ENCODE measurements around the gene L3MBTL3. TPM values are rescaled to one million over a fixed set of nuclear protein-coding genes. Genes with fewer than 3 reads are reported as not detected.

L3MBTL3 gene
- total RNA-seq, 1 experiment from 2014 or later, result 3.2 TPM

DNA sequence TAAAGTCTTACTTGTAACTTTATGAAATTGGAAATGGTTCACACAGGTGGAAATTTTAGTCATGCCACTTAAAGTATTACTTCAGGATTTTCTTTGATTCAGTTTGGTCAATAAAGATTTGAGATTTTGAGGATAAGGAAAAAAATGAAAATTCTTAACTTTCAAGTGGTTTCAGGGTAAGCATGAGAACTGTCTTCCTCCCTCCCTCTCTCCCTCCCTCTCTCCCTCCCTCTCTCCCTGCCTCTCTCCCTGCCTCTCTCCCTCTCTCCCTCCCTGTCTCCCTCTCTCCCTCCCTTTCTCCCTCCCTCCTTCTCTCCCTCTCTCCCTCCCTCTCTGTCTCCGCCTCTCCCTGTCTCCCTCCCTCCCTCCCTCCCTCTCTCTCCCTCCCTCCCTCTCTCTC, 36.9 kb downstream of the L3MBTL3 start:
- in situ Hi-C loops (cut with HindIII; ENCODE audit: low pct_unique_long_range_greater_than_20kb, low sequenced_read_pairs), result no loop called here
- DNase-seq (ENCODE audit: low read depth), result no peak

DNA sequence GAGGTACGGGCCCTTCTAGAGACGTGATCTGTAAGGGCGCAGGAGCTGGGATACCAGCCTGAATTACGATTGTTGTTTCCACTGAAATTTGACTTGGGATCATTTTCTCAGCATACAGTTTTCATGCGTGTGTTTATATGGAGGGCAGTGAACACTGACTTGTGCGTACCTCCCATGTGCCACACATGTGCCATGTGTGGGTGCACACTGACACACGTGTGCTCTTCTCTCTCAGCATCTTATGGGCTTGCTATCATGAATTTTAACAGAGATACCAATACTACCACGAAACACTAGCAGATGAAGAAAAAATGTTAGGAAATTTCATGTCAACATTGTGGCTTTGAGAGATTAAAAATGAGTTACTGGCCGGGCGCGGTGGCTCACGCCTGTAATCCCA, 39.1 kb downstream of the L3MBTL3 start:
- in situ Hi-C loops (cut with HindIII; ENCODE audit: low pct_unique_long_range_greater_than_20kb, low sequenced_read_pairs), result no loop called here
- DNase-seq (ENCODE audit: low read depth), result no peak

DNA sequence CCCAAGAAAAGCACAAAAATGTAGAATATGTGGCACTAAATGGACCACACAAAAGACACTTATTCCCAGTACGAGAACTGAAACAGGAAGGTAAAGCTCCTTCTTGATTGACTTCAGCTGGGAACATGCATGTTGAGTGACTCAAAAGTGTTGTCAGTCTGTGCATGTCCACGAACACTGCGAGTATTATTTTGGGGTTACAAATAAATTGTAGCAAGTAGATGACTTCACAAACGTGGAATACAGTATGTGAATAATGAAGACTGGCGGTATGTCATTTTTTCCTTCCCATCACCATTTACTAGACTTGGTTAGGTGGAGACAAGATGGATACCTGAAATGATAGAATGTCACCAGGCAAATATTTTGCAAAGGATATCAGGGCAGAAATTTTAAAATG, 45.4 kb downstream of the L3MBTL3 start:
- in situ Hi-C loops (cut with HindIII; ENCODE audit: low pct_unique_long_range_greater_than_20kb, low sequenced_read_pairs), result no loop called here

DNA sequence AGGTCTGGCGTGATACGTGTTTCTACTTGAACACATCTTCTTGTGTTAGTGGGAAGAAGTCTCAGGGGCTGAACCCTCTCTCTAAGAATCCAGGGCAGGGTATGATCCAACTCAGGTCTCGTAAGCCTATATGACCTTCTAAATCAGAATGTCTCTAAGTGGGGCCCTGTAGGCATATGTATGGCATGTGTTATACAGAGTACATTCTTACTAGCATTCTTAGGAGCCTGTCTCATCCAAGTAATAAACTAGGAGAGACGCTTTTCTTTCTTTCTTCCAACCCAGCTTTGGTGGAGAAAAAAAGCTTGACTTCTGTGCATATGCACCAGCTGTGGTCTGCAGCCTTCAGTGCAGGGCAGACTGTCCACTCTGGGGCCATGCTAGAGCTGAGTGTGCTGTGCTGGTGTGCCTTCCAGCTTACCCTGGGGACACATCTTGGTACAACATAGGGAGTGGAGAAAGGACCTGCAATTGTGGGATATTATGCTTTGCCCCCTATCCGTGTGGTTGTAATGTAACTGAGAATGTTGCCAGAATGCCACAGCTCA, 47.3 kb downstream of the L3MBTL3 start:
- in situ Hi-C loops (cut with HindIII; ENCODE audit: low pct_unique_long_range_greater_than_20kb, low sequenced_read_pairs), result no loop called here

More for the DNA sequence above, 45.4 kb downstream of the L3MBTL3 start:
- DNase-seq (ENCODE audit: low read depth), result no peak

DNA sequence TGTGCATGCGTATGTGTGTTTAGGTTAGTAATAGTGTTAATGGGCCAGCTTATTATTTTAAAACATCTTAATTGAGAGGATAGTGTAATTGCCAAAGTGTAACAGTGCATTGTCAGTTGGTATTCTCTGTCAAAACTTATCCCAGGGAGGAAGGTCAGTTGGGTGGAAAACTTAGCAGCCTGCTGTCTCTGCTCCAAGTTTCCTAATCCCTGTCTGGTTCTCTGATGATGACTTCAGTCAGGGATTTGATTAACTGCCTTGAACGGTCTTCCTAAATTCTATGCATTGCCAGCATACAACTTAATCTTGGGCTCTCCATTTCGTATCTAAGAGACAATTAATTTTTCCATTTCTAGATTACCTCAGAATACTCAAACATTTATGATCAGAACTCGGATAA, 51.1 kb downstream of the L3MBTL3 start:
- DNase-seq (ENCODE audit: low read depth), result no peak
- in situ Hi-C loops (cut with HindIII; ENCODE audit: low pct_unique_long_range_greater_than_20kb, low sequenced_read_pairs), result no loop called here

More for the DNA sequence above, 47.3 kb downstream of the L3MBTL3 start:
- DNase-seq (ENCODE audit: low read depth), result no peak

DNA sequence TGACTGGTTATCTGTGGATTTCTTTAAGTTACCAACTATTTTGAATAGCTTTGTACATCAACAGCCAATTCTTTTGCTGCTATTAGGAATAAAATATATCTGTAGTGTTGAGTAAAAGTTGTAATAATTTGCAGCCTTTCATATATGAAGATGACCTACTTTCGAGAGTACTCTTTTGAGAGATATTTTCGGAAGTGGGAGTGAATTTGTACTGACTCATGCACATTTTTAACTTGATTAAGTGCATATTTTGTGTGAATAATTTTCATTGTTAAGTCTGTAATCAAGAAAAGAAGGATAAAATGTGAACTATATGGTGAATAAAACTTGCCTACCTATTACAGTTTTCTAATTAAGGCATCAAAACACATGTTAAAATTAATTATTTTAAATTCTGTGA, 51.9 kb downstream of the L3MBTL3 start:
- no peak for DNase-seq (ENCODE audit: low read depth)
- in situ Hi-C loops (cut with HindIII; ENCODE audit: low pct_unique_long_range_greater_than_20kb, low sequenced_read_pairs), result no loop called here

DNA sequence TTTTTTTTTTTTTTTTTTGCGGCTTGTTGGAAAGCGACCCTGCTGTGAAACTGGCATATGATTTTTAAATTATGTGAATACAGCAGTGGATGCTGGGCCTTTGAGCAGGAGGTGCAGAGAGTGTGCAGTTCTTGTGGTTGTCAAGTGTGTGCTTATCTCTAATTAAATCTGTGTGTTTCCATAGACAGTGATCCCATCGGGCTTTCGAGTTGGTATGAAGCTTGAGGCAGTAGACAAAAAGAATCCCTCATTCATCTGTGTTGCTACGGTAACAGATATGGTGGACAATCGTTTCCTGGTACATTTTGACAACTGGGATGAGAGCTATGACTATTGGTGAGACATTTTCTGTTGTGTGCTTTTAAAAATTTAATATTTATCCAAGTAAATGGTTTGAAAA, 52.4 kb downstream of the L3MBTL3 start:
- in situ Hi-C loops (cut with HindIII; ENCODE audit: low pct_unique_long_range_greater_than_20kb, low sequenced_read_pairs), result no loop called here
- no peak for DNase-seq (ENCODE audit: low read depth)

DNA sequence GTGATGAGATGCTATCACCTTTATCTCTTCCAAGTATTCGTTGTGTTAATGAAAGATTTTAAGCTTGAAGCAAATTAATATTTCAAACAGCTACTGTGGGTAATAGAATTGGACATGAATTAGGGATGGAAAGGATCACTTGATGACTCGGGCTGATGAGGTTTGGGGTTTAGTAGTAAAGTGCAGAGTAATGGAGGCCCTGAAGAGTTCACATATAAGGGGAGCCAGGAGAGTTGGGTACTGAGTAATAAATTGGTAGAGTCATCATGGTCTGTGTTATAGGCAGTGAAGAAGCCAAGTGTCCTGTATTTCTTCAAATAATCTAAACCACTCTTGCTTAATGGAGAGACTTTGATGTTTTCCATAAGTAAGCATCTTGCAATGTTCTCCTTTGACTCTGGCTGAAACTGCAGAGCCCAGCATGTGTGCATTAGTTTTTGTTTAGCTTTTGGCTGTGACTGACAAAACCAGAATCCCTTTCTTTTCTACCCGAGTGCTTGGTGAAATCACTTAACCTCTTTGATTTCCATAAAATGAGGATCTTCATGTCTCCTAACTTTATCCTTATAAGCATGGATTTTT, 57.6 kb downstream of the L3MBTL3 start:
- no peak for DNase-seq (ENCODE audit: low read depth)
- in situ Hi-C loops (cut with HindIII; ENCODE audit: low pct_unique_long_range_greater_than_20kb, low sequenced_read_pairs), result no loop called here

DNA sequence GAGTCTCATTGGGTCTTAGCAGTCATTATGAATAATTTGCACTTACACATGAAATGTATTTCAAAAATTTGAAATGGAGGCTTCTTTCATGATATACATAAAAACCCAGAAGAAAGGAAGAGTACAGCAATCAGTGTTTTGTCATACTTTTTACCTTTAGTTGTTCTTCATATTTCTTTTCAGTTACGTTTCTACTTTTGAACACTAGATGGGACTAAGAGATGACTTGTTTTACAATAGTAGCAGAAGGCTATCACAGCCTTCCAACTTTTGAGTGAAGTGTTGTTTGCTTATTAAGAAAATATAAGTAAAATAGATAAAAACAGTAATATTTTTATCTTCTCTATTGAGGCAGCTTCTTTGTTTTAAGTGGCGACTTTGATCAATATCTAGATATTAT, 58.1 kb downstream of the L3MBTL3 start:
- in situ Hi-C loops (cut with HindIII; ENCODE audit: low pct_unique_long_range_greater_than_20kb, low sequenced_read_pairs), result no loop called here
- DNase-seq (ENCODE audit: low read depth), result no peak

DNA sequence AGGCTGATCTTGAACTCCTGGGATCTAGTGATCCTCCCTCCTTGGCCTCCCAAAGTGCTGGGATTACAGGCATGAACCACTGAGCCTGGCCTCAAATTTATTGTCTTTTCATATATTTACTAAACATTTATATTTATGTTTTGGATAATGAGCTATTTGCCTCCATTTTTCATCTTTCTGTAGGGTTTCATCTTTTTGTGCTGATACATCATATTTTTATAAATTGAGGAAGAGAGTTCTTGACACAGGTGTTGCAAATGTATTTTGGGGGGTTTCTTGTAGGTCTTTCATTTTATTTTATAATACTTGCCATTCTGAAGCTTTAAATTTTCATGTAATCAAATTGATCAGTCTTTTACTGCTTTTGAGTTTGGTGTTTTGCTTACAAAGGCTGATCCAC, 72.4 kb downstream of the L3MBTL3 start:
- no peak for DNase-seq (ENCODE audit: low read depth)
- in situ Hi-C loops (cut with HindIII; ENCODE audit: low pct_unique_long_range_greater_than_20kb, low sequenced_read_pairs), result no loop called here

DNA sequence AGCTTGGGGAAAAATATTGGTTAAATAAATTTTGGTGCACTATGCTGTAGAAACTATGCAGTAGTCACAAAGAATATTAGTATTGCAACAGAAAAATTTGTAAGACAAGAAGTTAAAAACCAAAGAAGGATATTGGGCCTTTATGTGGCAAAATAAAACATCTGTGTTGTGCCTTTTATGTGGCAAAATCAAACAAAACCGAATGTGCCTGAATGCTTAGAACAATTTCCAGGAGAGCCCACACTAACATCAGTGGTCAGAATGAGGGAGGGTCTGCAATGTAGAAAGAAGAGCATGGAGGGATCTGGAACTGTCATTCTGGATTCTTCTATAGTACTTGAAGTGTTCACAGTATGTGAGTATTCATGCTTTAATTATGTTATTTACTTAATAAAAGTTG, 75.2 kb downstream of the L3MBTL3 start:
- in situ Hi-C loops (cut with HindIII; ENCODE audit: low pct_unique_long_range_greater_than_20kb, low sequenced_read_pairs), result no loop called here
- DNase-seq (ENCODE audit: low read depth), result no peak

DNA sequence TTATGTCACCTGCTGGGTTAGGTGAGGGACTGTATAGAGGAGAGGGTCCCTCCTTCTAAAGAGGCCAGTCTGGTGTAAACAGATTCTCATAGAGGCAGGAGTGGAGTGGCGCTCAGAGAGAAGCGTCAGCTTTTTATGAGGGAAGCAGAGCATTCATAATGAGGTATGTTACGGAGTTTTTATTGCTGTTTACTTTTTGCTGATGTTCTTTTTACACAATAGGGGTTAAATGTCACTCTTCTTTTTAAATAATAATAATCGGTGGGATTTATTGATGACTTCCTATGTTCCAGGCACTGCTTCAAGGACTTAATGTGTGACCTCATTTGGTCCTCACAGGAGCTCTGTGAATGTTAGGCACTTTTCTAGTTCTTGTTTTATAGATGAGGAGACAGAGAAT, 79.9 kb downstream of the L3MBTL3 start:
- DNase-seq (ENCODE audit: low read depth), result no peak

DNA sequence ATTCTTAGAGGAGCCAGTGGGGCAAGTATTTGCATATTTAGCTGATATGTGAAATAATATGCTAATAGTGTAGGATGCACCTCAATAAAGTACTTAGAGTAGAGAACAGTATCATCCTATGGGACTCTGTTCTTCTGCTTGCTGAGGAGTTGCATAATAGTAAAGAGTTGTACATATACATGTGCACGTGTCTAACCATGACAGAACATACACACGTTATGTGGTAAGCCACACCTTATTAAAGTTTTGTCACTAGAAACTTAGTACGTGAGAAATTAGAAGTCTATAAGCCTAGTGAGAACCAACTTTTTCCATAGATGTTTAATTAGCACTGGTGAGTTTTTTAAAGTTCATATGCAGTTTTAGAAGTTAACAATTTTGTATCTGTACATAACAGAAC, 80.7 kb downstream of the L3MBTL3 start:
- no peak for DNase-seq (ENCODE audit: low read depth)
- in situ Hi-C loops (cut with HindIII; ENCODE audit: low pct_unique_long_range_greater_than_20kb, low sequenced_read_pairs), result no loop called here

More for the DNA sequence above, 79.9 kb downstream of the L3MBTL3 start:
- in situ Hi-C loops (cut with HindIII; ENCODE audit: low pct_unique_long_range_greater_than_20kb, low sequenced_read_pairs), result no loop called here

DNA sequence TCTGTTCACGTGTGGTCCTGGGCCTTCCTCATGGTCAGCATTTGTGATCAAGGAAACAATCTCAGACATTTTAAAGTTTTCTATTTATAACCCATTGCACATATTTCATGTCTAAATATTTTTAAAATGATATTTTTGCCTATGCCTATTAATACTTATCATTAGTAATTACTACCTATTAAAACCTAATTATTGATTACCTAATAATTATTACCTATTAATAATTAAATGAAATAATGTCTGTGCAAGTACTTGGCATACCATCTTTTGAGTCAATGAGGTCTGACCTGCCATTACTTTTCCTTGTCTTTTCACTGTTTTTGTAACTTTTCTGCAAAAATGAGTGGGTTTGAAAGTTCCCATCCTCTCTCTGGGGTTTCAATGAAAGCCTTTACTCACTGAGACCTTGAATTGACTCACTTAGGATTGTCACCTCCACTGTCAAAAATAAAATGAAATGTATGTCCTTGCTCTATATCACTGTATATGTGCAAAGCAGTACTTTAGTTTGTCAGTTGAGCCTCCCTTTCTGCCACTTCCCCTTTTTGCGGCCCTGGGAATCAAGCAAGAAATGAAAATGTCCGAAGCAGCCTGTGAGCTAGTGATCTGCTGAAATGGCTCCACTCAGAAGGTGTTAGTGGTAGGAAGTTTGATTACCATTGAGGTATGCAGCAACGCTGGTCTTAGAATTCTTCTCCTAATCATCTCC, 87.8 kb downstream of the L3MBTL3 start:
- in situ Hi-C loops (cut with HindIII; ENCODE audit: low pct_unique_long_range_greater_than_20kb, low sequenced_read_pairs), result no loop called here
- no peak for DNase-seq (ENCODE audit: low read depth)

DNA sequence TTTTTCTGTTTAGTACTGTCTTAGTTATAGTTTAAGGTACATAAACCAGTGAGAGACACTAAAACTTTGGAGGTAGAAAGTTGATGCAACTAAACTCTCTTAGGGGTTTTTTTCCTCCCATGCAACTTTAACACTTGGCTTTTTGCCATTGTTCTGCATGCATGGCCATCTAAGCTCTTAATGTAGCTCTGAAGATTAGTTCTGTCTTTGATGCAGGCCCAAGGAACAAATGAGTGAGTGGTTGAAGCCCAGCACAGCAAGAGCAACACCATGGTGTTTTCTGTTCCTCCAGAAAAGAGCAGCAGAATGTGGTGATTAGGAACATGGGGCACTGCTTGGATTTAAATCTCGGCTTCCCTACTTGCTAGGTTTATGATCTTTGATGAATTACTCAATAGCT, 89.3 kb downstream of the L3MBTL3 start:
- in situ Hi-C loops (cut with HindIII; ENCODE audit: low pct_unique_long_range_greater_than_20kb, low sequenced_read_pairs), result no loop called here
- DNase-seq (ENCODE audit: low read depth), result no peak

DNA sequence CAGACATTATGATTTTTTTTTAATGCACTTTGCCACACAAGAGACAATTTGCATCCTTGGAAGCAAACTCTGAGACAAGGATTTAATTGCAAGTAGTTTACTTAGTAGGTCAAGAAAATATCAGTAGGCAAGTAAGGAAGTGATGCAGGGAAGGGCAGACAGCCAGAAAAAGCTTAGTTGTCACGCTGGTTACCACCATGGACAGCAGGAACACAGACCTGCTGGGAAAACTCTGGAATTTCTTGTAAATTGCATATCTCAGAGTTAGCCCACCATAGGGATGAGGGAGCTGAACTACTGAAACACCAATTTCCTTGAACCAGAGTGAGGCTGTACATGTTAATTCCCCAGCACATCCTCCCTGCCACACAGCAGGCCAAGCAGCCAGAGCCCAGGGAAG, 92.7 kb downstream of the L3MBTL3 start:
- DNase-seq (ENCODE audit: low read depth), result no peak
- in situ Hi-C loops (cut with HindIII; ENCODE audit: low pct_unique_long_range_greater_than_20kb, low sequenced_read_pairs), result no loop called here

DNA sequence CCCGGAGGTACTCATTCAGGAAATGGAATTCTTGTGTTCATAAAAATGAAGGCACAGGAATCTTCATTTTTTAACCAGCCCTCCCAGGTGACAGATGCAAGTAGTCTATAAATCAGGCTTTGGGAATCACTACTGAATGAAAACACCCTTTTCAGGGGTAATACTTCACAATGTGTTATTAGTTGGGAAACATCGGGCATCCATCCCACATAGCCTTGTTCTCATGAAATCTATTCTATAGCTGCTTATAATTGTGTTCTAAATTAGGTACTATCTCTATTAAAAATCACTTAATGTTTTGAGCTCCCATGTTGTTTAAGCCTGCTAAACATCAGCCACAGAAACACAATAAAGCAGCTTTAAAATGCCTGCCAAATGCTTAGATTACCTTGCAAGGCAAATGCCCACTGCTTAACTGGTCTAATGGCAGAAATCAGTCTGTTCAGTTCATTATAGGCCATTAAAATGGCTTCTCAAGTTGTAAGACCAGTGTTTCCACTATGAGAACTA, 94.9 kb downstream of the L3MBTL3 start:
- in situ Hi-C loops (cut with HindIII; ENCODE audit: low pct_unique_long_range_greater_than_20kb, low sequenced_read_pairs), result no loop called here
- DNase-seq (ENCODE audit: low read depth), result no peak

DNA sequence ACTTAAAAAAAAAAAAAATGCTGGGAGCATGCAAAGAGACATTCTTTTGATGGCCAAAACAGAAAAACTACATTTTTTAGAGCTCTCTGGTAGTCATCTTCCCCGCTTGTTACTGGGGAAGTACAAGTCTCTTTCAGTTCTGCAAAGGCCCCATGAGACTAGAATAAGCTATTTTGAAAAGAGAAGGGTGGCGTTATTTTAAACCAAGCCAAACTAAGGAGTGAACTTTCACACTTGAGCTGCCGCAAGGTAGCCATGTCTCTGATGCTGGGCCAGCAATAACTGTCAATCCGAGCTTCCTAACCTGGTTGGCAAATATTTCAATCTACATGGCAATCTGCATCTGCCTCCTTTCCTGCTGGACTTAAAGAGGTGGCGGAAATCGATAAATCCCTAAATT, 96.7 kb downstream of the L3MBTL3 start:
- in situ Hi-C loops (cut with HindIII; ENCODE audit: low pct_unique_long_range_greater_than_20kb, low sequenced_read_pairs), result no loop called here

DNA sequence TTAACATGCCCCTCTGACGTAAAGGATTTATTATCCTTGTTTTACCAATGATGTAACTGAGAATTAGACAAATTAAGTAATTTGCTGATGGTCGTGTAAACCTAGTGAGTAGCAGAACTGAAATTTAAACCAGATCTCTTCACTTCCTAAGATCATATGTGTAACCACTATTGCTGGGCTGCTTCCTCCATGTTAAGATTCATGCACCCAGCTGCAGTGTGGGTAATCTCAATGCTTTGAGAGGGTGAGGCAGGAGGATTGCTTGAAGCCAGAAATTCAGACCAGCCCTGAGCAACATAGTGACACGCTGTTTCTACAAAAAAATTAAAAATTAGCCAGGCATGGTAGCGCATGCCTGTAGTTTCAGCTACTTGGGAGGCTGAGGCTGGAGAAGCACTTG, 97.9 kb downstream of the L3MBTL3 start:
- in situ Hi-C loops (cut with HindIII; ENCODE audit: low pct_unique_long_range_greater_than_20kb, low sequenced_read_pairs), result no loop called here
- DNase-seq (ENCODE audit: low read depth), result no peak

More for the DNA sequence above, 96.7 kb downstream of the L3MBTL3 start:
- DNase-seq (ENCODE audit: low read depth), result no peak
